Activated naive CD4-positive, alpha-beta T cell treated with anti-CD3 and anti-CD28 coated beads, Interleukin-2, amount 50 U/mL, for 16 hours (primary cell): Measurements from ENCODE around the gene EFNB2.

Experiments
- DNase-seq: peaks from one replicate; pipeline ENCODE4 v3.0.0-alpha.2; 2020

The EFNB2 gene

DNA sequence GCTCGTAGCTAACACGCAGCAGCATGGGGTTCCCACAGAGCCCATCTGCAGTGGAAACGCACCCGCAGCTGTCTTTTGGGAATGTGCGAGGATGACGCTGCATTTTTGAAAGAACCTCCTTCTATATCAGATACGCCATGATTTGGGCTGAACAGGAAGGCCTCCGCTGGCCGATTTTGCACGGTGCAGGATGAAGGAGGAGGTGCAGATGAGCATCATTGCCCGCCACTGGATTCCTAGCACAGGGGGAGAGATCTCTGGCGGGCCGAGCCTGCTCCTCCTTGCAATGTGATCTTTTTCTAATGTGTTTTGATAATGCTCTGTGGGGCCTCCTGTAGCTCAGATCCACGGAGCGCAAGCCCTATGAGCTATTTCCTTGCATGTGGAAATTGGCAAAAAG, 55.5 kb downstream of the EFNB2 start:
- no peak for DNase-seq

GRCh38 chr13:106478116-106478515, 57.3 kb downstream of the EFNB2 start:
- no peak for DNase-seq

- no peak for DNase-seq
These were observed 58.2 kb downstream of the EFNB2 start for GRCh38 chr13:106477303-106477702.

GRCh38 chr13:106475852-106476251, 59.6 kb downstream of the EFNB2 start:
- DNase-seq = no peak

DNA sequence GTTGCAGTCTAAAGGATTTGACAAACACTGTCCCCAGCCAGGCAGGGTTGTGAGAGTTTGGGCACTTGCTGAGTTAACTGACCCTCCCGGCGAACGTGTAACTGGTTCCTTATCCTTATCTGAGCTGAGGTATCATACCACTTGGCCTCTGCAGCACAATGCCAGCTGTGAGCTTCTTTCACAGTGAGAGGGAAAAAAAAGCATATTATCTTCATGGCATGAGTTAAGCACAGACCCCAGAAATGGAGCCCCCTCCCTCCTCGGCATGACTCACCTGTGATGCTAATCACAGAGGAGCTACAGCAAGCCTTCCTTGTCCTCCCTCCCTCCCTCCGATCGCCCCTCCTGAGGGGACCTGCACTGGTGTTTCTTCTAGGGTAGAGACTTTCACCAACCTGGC, 60.5 kb downstream of the EFNB2 start:
- DNase-seq = no peak

- no peak for DNase-seq
These were observed 62.3 kb downstream of the EFNB2 start for GRCh38 chr13:106473154-106473553.

DNA sequence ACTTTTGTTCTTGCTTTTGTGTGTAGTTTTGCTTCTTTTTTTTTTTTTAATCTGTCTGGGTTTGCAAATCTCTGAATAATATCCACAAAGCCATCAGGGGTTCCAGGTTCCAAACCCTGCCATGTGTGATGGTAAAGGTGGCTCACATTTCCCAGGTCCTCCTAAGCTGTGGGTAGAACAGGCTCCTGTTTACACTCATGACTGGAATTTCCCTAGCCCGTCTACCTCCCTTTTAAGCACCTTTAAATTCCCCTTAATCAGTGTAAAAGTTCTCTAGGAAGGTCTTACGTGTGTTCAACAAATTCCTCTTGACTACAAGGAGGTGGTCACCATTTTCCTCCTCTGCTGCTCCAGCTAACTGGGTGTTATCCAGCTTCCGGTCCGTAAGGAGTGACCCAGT, 62.8 kb downstream of the EFNB2 start:
- no peak for DNase-seq

- no peak for DNase-seq
These were observed 63.4 kb downstream of the EFNB2 start for GRCh38 chr13:106471957-106472543.

- DNase-seq = no peak
These were observed 64.9 kb downstream of the EFNB2 start for GRCh38 chr13:106470576-106470975.

- no peak for DNase-seq
These were observed 66.5 kb downstream of the EFNB2 start for GRCh38 chr13:106468744-106469590.

- DNase-seq = no peak
These were observed 67.3 kb downstream of the EFNB2 start for GRCh38 chr13:106468207-106468606.

- DNase-seq = no peak
These were observed 67.9 kb downstream of the EFNB2 start for GRCh38 chr13:106467427-106468122.

GRCh38 chr13:106466691-106467426, 68.6 kb downstream of the EFNB2 start:
- DNase-seq = no peak

DNA sequence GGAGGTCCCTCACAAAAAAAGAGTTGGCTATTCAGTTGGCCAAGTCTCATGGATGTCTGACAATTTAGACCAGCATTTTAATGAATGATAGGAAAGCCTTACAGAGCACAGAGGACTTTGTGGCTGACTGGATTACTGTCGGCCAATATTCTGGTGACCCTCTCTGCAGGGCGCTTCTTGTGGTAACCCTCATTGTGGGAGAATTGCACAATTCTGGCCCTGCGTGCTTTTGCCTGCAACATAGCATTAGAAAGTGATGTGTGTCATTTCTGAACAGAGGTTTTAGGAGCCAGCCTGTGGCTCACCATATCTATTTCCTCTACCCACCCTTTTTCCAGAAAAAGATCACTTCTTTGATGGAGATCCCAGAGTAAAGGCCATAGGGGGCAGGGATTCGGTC, 71.4 kb downstream of the EFNB2 start:
- DNase-seq = no peak

- DNase-seq = no peak
These were observed 72.8 kb downstream of the EFNB2 start for GRCh38 chr13:106462710-106463109.

DNA sequence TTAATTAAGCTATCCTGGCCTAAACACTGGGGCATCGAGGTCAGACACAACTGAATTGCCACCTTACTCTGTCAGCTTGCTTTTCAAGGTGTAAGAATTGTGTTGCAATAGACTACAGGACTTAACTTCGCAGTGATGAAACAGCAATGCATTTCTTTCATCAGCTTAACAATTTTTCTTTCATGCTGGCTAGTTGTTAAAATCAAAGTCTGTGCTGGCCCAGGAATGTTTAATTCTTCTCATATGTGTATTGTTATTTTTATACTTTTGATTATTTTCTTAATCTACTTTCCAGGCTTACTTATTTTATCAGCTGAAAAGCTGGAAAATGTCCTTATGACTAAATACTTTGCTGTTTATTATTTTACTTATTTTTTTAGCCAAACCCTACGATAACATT, 79.7 kb downstream of the EFNB2 start:
- DNase-seq = no peak

DNA sequence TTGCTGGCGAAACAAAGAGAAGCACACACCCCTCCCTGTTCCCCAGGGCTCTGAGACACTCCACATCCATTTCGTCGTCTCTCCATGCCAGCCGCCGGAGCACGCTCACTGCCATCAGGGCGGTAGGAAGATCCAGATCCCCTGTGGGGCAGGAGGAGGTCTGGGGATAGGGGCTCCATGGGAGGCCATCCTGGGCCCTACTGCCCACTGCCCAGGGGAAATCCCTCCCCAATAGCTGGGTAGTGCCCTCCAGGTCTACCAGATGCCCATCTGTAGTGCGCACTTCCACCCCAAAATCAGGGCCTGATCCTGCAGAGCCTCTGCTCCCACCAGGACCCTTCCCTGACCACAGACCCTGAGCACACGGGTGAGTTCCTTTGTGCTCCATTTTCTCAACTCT, 80.3 kb downstream of the EFNB2 start:
- no peak for DNase-seq

DNA sequence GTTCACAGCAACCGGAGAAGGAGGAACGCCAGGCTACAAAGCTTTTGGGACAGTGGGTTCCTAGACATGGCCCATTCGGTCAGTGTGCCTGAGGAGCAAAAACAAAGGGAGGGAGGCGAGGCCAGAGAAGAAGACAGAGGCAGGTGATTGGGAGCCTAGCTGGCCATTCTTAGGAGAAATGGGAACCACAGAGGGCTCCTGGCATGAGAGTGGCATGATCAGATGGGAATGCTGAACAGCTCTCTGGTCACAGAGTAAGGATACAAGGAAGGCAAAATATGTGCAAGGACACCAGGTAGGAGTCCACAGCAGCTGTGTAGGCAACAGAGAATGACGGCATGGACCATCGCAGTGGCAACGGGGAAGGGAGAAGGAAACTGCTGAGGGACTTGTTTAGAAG, 82.4 kb downstream of the EFNB2 start:
- no peak for DNase-seq

DNA sequence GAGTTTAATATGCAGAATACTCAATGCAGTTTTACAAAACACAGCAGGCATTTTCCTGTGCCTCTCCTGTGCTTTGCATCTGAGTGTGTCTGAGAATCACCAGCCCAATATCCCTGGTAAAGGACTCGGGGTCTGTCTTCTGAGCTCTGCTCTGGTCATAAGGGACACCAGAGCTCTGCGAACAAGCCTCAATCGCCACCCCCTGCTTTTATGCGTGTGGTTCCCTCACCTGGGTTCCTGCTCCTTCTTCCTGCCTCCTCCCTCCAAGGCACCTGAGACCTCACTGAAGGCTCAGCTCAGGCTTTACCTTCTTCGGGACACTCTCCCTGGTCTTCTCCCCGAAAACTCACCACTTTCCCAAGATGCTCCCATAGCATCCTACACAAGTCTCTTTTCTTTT, 84.5 kb downstream of the EFNB2 start:
- no peak for DNase-seq

GRCh38 chr13:106449096-106449495, 86.4 kb downstream of the EFNB2 start:
- DNase-seq = no peak

- no peak for DNase-seq
These were observed 89.5 kb downstream of the EFNB2 start for GRCh38 chr13:106445996-106446395.

DNA sequence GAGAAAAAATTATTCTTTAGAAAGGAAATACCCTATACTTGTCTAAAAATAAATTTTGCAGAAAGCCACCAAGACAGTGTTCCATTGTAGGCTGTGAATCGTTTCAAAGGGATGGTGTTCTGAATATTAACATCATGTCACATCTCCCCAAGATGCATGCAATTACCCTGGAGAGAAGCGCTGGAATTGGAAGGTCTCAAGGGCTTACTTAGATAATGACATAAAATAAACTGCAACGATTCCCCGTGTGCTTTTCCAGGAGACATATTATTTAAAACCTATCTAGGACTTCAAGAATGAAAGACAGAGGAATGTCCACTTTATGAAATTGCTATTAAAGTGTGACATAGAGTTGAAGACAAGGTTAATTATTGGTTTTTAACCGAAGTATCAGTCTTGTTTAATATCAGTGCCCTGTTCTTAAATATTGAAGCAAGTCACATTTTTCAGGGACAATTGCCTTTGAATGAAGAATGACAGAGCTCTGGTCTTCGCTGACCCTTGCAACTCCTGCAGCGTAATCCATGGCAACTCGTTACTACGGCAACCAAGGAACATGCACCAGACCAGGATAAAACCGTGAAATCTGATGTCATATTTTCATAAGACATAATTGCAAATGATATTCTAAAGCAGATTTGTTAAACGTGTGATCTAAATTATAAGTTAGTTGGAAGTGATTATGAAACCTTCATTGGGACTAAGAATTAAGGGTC, 91.7 kb downstream of the EFNB2 start:
- DNase-seq = no peak

DNA sequence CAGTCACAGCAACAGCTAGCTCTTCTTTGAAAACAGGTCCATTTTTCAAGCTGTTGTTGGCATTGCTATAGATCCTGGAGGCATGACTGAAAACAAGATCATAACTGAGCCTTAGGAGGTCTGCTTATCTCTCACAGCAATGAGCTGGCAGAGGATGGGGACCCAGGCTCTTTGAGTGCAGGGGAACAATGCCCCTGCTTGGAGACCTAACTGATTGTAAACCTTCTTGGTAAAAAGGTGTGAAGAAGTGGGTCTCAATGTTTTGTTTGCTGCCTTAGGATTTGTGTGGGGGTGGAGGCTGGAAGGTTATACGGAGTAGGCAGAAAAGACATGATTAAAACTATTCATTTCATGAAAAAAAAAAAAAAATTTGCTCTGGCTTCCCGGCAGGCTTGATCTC, 94.6 kb downstream of the EFNB2 start:
- DNase-seq = no peak
